Inferior parietal cortex (tissue), 1 donor: Measurements from ENCODE around the gene TK2.
"Not testable (repeated sequence)": the region's sequence is repeated elsewhere in the genome, so short reads cannot be mapped to it uniquely, and the experiment has no call there.

Source experiments
- DNase-seq: peaks from one replicate; pipeline ENCODE4 v3.0.0-alpha.2; 2016; ENCODE audit errors: extremely low spot score

TK2 gene

GRCh38 chr16:66572356-66572755 lies 22.4 kb upstream of the TK2 start:
- no peak for DNase-seq

DNA sequence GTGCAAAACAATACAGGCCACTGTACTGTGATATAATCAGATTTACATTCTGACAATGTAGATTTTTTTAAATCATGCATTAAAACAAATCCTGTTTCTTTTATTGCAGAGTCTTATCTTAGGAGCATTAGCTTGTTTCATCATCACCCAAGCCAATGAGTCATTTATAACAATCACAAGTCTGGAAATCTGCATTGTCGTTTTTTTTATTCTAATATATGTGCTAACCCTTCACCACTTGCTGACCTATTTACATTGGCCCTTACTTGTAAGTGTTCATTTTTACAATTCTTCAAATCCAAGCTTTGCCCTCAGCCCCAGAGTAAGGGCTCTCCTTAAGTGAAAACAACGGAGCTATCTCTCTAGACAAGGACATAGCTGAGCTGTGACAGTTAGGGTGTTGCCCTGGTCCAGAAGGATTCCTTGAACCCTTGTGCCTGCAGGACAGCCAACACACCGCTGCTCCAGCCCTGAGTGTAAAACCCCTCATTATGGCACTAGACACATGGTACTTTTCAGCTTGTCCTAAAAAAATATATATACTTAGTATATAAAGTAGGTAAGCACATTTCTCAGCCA lies 20.0 kb upstream of the TK2 start:
- no peak for DNase-seq

DNA sequence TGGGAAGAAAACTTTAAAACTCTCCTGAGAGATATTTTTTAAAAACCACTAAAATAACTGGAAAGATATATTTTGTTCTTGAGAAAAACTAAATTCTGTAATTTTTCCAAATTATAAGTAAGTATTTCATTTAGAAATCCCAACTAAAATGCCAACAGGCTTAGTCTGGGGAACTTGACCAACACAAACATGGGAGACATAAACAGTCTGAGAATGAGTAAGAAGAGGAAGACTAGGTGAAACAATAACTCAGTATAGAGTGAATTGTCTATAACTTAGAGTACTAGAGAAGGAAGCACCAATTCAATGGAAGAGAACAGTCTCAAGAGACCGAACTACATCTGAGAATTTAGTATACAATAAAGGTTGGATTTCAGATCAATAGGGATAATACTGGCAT lies 19.2 kb upstream of the TK2 start:
- DNase-seq = no peak

- DNase-seq = no peak
Observed at GRCh38 chr16:66568355-66568754, 18.4 kb upstream of the TK2 start.

GRCh38 chr16:66567270-66567669 lies 17.3 kb upstream of the TK2 start:
- DNase-seq = not testable (repeated sequence)

- DNase-seq = no peak
Observed at GRCh38 chr16:66566051-66566901, 16.4 kb upstream of the TK2 start, which contains the start of gene CMTM1. Gene CMTM1 (plus strand): TSS chr16:66566439. CDS start chr16:66566514, 75 bp downstream.

- DNase-seq = no peak
Observed at GRCh38 chr16:66563574-66564334, 13.8 kb upstream of the TK2 start.

DNA sequence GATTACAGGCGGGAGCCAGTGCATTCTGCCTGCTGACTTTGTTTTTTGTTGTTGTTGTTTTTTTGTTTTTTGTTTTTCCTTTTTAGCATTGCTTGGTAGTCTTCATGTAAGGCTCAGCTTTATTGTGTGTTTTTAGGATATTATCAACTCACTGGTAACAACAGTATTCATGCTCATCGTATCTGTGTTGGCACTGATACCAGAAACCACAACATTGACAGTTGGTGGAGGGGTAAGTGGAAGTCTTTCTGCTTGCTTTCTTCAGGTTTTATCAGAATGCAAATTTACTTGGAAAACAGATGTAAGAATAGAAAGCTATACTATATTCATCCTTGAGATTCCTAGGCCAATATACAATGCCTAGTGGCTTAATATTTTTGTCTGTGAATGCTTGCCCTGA lies 13.1 kb upstream of the TK2 start:
- no peak for DNase-seq

DNA sequence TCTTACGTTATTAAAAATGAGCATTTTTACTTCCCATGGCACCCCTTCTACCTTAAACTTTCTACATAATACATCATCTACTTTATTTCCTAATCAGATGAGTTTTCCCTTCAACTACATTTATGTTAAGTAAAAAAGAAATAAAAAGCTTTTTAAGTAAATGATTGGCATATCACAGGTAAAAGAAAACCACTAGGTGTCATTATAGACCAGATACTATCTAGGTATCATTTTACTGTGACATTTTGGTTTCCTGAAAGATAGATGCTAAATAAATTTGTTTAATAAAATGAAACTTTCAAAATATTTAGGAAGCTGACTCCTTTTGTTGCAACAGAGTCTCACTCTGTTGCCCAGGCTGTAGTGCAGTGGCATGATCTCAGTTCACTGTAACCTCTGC lies 12.5 kb upstream of the TK2 start:
- DNase-seq = no peak

DNA sequence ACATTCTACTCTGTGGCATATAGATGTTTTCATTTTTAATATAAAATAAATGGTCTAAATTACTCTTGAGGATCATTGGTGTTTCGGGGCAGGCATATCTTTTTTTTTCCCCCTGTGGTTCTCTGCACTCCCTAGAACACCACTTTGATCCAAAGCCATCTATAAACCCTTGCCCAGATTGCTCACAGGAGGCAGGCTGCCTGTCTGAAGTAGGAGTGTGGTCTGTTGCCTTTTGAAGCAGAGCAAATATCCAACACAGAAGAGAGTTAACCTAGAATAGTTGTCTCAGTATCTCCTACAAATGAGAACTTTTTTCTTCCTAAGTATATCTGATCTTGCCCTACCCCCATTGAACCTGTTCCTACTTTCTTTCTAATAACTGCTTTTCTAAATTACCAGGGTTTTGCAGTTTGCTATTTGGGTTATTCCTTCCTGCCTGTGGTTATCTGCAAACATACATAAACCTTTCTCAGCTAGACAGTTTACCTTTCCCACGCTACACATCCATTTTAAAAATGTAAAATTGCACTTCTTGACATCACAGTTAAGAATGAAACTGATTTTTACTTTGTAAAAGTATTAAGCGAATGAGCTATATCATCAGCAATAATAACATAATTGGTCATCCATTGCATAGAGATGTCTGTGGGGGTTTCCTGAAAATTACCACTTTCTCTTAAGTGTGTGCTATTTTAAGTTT lies 11.6 kb upstream of the TK2 start:
- DNase-seq = no peak

GRCh38 chr16:66560107-66560506 lies 10.2 kb upstream of the TK2 start:
- no peak for DNase-seq

DNA sequence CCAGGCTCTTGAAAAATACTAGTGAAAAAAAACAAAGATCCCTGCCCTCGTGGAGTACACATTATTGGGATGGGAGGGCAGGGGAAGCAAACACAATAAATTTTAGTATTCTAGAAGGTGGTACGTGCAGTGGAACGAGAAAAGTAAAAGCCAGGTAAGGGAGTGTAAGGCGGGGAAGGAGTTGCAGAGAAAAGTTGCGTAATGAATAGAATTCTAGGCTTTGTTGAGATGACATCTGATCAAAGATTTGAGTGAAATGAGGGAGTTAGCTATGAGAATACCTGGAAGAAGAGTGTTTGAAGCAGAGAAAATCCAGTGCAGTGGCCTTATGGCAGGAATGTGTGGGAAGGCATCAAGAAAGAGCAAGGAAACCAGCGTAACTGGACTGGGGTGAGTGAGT lies 4.6 kb upstream of the TK2 start:
- DNase-seq = no peak

GRCh38 chr16:66554021-66554420 lies 4.1 kb upstream of the TK2 start:
- no peak for DNase-seq

GRCh38 chr16:66553223-66553622 lies 3.3 kb upstream of the TK2 start:
- no peak for DNase-seq

- peak; percentile 96 for DNase-seq
Observed at GRCh38 chr16:66552286-66553177, 2.6 kb upstream of the TK2 start, which contains the start of gene CKLF. Gene CKLF (plus strand): TSS chr16:66552576. CDS start chr16:66552716, 140 bp downstream.

GRCh38 chr16:66551788-66552285 lies 1.9 kb upstream of the TK2 start:
- peak; percentile 17 for DNase-seq

GRCh38 chr16:66551348-66551759 lies 1.4 kb upstream of the TK2 start:
- peak; percentile 25 for DNase-seq

- no peak for DNase-seq
Observed at GRCh38 chr16:66548868-66549267, 1.1 kb downstream of the TK2 start.

DNA sequence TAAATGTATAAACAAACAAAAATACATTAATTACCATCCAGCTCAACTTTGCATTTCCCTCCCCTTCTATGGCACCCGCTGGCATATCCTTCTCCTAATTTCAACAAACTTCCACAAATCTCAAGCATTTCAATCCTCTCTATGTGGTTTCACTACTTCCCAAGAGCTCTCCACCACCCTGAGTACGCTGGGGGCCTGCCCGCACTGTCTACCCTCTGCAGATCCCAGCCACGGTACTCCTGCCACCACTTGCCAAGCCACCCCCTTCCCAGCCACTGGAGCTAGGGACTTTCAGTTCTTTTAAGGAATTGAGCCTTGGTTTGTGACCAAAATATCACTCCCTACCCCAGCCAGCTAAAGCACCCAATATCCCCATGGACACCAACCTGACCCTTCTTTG lies 1.9 kb downstream of the TK2 start:
- no peak for DNase-seq

DNA sequence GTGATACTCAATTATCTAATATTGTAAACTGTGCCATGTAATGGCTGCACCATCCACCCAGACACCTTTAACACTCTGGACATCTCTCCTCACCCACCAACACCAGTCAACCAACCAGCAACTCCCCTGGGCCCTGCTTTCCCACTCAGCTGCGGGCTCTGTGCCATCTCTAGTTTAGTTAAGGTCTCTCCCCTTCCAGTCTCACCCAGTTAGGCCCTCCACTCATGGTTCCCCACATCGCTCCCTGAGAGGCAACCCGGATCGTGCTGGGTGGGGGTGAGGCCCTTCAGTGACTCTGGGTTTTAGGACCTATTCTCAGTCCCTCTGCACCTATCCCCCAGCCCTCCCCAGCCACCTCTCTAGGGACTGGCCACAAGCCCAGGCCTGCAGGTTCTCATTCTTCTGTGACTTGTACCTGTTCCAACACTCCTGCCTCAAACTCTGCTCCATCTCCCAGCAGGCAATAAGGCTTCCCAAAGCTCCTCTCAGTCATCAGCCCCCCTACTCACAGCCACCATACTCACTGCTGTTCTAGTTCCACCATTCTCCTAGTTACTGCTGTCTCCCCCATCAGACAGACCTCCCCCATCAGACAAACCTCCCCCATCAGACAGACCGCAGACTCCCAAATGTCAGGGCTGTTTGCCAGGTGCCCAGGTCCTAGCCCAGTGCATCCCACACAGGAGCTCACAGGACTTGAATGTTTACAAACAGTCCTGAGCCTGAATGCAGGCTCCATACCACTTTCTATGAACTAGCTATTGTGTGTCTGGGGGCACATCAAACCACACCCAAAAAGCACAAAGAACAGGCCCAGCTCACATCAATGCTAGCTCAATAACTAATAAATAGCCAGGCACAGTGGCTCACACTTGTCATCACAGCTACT lies 2.6 kb downstream of the TK2 start:
- no peak for DNase-seq
